NCI-H1417 (cell line): ENCODE data around the gene ZNF334.

Experiments
- DNase-seq, 3 experiments: peaks; one replicate each; lab custom pipeline; 2025; lab: John Stamatoyannopoulos, UW

ZNF334 gene

GRCh38 chr20:46512943-46513844 is at the start of gene ZNF334:
ZNF334 (minus strand) TSS chr20:46513559; CDS start chr20:46512102, 1,457 bp downstream.
- peak; percentile 60 to 90 (median 83) for DNase-seq

- peak; percentile 13 to 66 (median 62) for DNase-seq
Observed at GRCh38 chr20:46562373-46563169, 49.2 kb upstream of the ZNF334 start.

GRCh38 chr20:46562009-46562372 is 48.6 kb upstream of the ZNF334 start:
- peak in 1 of 3 experiments; percentile 34 for DNase-seq

GRCh38 chr20:46559685-46560440 is 46.5 kb upstream of the ZNF334 start:
- peak in 2 of 3 experiments; percentile 7 to 52 for DNase-seq

GRCh38 chr20:46559001-46559400 is 45.6 kb upstream of the ZNF334 start:
- no peak for DNase-seq

GRCh38 chr20:46558511-46558959 is 45.2 kb upstream of the ZNF334 start:
- DNase-seq = peak; percentile 13 to 30 (median 24)

- DNase-seq = no peak
Observed at GRCh38 chr20:46557231-46557956, 44.0 kb upstream of the ZNF334 start.

GRCh38 chr20:46555370-46555956 is 42.1 kb upstream of the ZNF334 start:
- DNase-seq = no peak

GRCh38 chr20:46554828-46555227 is 41.5 kb upstream of the ZNF334 start:
- no peak for DNase-seq

- DNase-seq = no peak
Observed at GRCh38 chr20:46553926-46554325, 40.6 kb upstream of the ZNF334 start.

- no peak for DNase-seq
Observed at GRCh38 chr20:46552460-46553420, 39.4 kb upstream of the ZNF334 start.

- no peak for DNase-seq
Observed at GRCh38 chr20:46551522-46552381, 38.4 kb upstream of the ZNF334 start.

- DNase-seq = no peak
Observed at GRCh38 chr20:46550461-46550860, 37.1 kb upstream of the ZNF334 start, which contains the start of gene OCSTAMP. OCSTAMP (minus strand) TSS chr20:46550654; CDS start chr20:46550560, 94 bp downstream.

- no peak for DNase-seq
Observed at GRCh38 chr20:46549188-46549972, 36.0 kb upstream of the ZNF334 start.

GRCh38 chr20:46548688-46549087 is 35.3 kb upstream of the ZNF334 start:
- no peak for DNase-seq

- no peak for DNase-seq
Observed at GRCh38 chr20:46547995-46548394, 34.6 kb upstream of the ZNF334 start.

GRCh38 chr20:46546936-46547335 is 33.6 kb upstream of the ZNF334 start:
- DNase-seq = no peak

GRCh38 chr20:46546298-46546697 is 32.9 kb upstream of the ZNF334 start:
- DNase-seq = no peak
